Measurements from ENCODE around the gene MAGEB6.
"Not testable (repeated sequence)": the region's sequence is repeated elsewhere in the genome, so short reads cannot be mapped to it uniquely, and the experiment has no call there.

Gene MAGEB6, protein sequence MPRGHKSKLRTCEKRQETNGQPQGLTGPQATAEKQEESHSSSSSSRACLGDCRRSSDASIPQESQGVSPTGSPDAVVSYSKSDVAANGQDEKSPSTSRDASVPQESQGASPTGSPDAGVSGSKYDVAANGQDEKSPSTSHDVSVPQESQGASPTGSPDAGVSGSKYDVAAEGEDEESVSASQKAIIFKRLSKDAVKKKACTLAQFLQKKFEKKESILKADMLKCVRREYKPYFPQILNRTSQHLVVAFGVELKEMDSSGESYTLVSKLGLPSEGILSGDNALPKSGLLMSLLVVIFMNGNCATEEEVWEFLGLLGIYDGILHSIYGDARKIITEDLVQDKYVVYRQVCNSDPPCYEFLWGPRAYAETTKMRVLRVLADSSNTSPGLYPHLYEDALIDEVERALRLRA

DNA sequence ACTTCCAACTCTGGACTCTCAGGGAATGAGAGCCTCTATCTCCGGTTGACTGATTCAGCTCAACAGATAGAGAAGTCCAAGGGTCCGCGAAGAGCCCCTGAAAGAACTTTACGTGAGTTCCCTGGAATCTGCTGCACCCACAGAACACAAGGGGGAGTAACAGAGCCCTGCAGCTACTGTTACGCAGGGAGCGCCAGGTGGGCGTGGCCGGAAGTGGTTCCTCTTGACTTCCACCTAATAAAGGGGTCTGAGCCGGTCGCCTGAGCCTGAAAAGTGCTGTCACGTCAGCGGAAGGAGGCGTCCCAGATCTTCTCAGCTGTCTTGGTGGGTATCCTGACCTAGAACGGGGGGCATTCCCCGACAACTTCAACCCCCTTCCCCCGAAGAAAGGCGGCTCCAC, at the start of gene MAGEB6:
Gene MAGEB6, plus strand, starts transcription at position 237 of the 400 bp plus-strand sequence. CDS start 1,407 bp downstream, outside the sequence.
- no peak for DNase-seq (ENCODE audit: extremely low read depth in 1 of 2, low read depth in 1 of 2)

DNA sequence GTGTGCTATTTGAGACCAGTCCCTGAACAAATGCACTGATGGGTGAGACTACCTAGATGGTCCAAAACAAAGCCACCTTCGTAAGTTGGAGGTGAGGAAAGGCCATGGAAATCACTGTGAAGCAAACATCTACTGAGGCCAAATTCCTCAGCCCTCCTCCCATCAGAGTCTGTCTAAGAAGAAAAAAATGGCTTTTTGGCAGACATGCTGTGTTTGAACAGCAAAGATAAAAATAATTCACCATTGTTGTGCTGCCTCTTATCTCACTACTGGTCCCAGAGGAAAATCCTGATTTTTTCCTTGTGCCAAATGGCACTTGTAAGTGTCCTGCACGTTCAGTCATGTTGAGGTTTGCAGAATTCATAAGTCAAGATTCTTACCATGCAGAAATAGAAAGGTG, 46.2 kb upstream of the MAGEB6 start:
- DNase-seq (ENCODE audit: extremely low read depth in 1 of 2, low read depth in 1 of 2), result no peak

DNA sequence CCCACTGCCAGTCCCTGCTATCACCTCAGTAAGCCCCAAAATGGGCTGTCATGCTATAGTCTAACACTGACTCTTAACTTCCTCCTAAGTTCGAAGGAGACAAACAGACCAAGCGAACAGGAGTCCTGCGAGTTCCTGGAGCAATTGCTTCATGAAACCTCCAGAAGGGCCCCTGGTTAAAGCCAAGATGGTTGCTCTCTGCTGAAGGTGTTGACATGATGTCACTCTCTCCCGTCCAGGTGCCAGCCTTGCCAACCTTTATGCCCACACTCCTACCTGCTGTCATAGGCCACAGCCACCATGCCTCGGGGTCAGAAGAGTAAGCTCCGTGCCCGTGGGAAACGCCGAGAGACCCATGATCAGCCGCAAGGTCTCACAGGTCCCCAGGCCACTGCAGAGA, 31.9 kb upstream of the MAGEB6 start, which contains the start of gene MAGEB6B:
Gene MAGEB6B, plus strand, starts transcription at position 301 of the 400 bp plus-strand sequence. Its CDS starts 0 bp downstream, at position 301.
- DNase-seq (ENCODE audit: extremely low read depth in 1 of 2, low read depth in 1 of 2), result no peak

- no peak for DNase-seq (ENCODE audit: extremely low read depth in 1 of 2, low read depth in 1 of 2)
Observed at GRCh38 chrX:26203561-26203960, 11.3 kb downstream of the MAGEB6 start.

DNA sequence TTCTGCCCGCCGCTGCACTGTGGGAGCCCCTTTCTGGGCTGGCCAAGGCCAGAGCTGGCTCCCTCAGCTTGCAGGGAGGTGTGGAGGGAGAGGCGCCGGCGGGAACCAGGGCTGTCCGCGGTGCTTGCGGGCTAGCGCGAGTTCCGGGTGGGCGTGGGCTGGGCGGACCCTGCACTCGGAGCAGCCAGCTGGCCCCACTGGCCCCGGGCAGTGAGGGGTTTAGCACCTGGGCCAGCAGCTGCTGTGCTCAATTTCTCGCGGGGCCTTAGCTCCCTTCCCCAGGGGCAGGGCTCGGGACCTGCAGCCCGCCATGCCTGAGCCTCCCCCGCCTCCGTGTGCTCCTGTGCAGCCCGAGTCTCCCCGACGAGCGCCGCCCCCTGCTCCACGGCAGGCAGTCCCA, 12.5 kb downstream of the MAGEB6 start:
- DNase-seq (ENCODE audit: extremely low read depth in 1 of 2, low read depth in 1 of 2), result not testable (repeated sequence)

DNA sequence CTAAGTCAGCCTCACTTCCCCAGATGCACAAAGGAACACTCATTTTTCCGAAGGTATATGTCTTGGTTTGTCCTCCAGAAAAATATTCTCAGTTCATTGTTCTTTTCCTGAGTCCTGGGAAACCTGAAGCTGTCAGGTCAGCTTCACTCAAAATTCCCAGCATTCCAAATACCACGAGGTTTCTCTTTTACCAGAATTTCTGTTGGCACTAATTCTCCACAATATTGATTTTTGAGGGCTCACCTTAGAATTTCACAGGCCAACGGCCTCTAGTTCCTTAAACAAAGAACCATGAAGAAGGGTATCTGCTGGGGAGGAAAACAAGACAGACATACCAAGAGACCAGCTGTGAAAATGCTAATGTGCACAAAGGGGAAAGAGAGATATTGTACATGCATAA, 15.8 kb downstream of the MAGEB6 start:
- no peak for DNase-seq (ENCODE audit: extremely low read depth in 1 of 2, low read depth in 1 of 2)

DNA sequence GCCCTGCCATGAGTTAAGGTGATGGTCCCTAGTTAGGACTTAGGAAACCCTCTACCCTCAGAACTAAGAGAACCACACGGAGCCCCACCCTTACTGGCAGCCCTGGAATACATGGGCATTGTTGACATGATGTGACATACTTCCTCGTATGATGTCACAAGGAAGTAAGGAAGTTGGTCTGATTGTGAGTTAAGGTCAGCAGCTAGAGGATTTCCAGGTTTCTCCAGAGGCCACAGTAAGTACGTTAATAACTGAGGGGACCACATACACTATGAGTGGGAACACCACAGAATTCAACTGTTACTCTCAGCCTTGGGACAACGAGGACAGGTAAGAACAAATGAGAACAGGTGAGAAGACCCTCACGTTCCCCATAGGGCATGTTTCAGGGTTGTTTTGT, 23.6 kb downstream of the MAGEB6 start, which contains the start of gene MAGEB5:
Gene MAGEB5, plus strand, starts transcription at position 301 of the 400 bp plus-strand sequence. CDS start 1,133 bp downstream, outside the sequence.
- DNase-seq (ENCODE audit: extremely low read depth in 1 of 2, low read depth in 1 of 2), result no peak

DNA sequence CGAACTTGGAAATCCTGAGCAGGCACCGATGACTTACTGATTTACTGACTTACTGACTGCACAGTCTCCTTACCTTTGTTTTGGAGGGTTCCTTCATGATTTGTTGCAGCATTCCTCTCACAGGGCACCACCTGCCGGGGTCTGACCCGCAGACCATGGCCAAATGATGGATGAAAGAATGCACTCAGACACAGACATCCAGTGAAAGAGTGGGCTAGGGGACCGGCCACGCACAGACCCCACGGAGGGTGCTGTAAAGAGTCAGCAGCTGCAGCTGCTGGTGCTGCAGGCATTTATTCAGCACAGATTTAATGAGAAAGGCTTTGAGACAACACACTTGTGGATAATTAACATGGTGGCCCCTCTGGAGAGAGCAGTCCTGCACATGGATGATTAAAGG, 27.1 kb downstream of the MAGEB6 start:
- DNase-seq (ENCODE audit: extremely low read depth in 1 of 2, low read depth in 1 of 2), result no peak

- no peak for DNase-seq (ENCODE audit: extremely low read depth in 1 of 2, low read depth in 1 of 2)
Observed at GRCh38 chrX:26234177-26234576, 41.9 kb downstream of the MAGEB6 start.
